DOHH2 (cell line): ENCODE measurements around the gene EMP1.

Experiments
- H3F3A ChIP-seq: fragments of 200-600 bp; sonication (generic), shearing (Covaris generic); 2 replicates; pipeline ENCODE4 v1.6.0; 2016; ENCODE audit warnings: antibody characterized with exemption, mild to moderate bottlenecking; ENCODE audit not compliant: control insufficient read depth, insufficient read depth
- H3K27ac ChIP-seq: fragments of 200-600 bp; sonication (generic); 2 replicates; pipeline ENCODE4 v1.5.1; 2014; ENCODE audit warnings: low read depth, mild to moderate bottlenecking, low read length, moderate library complexity
- H3K27me3 ChIP-seq: fragments of 200-600 bp; sonication (generic); 2 replicates; pipeline ENCODE4 v1.6.1; 2014; ENCODE audit warnings: mild to moderate bottlenecking, low read length, mixed read lengths; ENCODE audit not compliant: control insufficient read depth
- H3K36me3 ChIP-seq: fragments of 200-600 bp; sonication (generic); 2 replicates; pipeline ENCODE4 v1.6.1; 2014; ENCODE audit warnings: mild to moderate bottlenecking, low read length, moderate library complexity, mixed read lengths; ENCODE audit not compliant: control insufficient read depth
- H3K4me1 ChIP-seq: fragments of 200-600 bp; sonication (generic); 2 replicates; pipeline ENCODE4 v1.6.1; 2014; ENCODE audit warnings: mild to moderate bottlenecking, low read length, mixed read lengths; ENCODE audit not compliant: control insufficient read depth
- H3K4me2 ChIP-seq: fragments of 200-600 bp; sonication (generic); 2 replicates; pipeline ENCODE4 v1.6.0; 2014; ENCODE audit warnings: mild to moderate bottlenecking, low read length, moderate library complexity
- H3K4me3 ChIP-seq: fragments of 200-600 bp; sonication (generic); 2 replicates; pipeline ENCODE4 v1.5.1; 2014; ENCODE audit warnings: mild to moderate bottlenecking, low read length, mixed read lengths
- H3K79me2 ChIP-seq: fragments of 200-600 bp; sonication (generic); 2 replicates; pipeline ENCODE4 v1.6.1; 2014; ENCODE audit warnings: mild to moderate bottlenecking, low read length, mixed read lengths; ENCODE audit not compliant: control insufficient read depth
- H3K9me2 ChIP-seq: fragments of 200-600 bp; sonication (generic); replicated peaks from 2 replicates; pipeline ENCODE4 v1.6.1; 2014; ENCODE audit warnings: mild to moderate bottlenecking, low read length, mixed read lengths; ENCODE audit not compliant: control insufficient read depth
- H3K9me3 ChIP-seq: fragments of 200-600 bp; sonication (generic); 2 replicates; pipeline ENCODE4 v1.6.1; 2014; ENCODE audit warnings: antibody characterized with exemption, low read length, mixed read lengths; ENCODE audit not compliant: control insufficient read depth, insufficient read depth
- H4K20me1 ChIP-seq: fragments of 200-600 bp; sonication (generic); 2 replicates; pipeline ENCODE4 v1.6.0; 2014; ENCODE audit warnings: low read depth, mild to moderate bottlenecking, antibody characterized with exemption, low read length, moderate library complexity; ENCODE audit not compliant: control insufficient read depth, insufficient read depth
- EZH2phosphoT487 ChIP-seq: fragments of 200-600 bp; sonication (generic); IDR thresholded peaks from 2 replicates; pipeline ENCODE4 v1.6.1; 2017; ENCODE audit warnings: borderline replicate concordance, mild to moderate bottlenecking, antibody characterized with exemption, low read length, moderate library complexity, mixed read lengths
- TF ChIP-seq, protein P1 (sequence below): fragments of 200-600 bp; sonication (generic); IDR thresholded peaks from one replicate; pipeline ENCODE4 v1.5.1; 2014; ENCODE audit warnings: antibody characterized with exemption, mild to moderate bottlenecking, low read depth, low read length; ENCODE audit not compliant: poor library complexity, severe bottlenecking

Gene EMP1

DNA sequence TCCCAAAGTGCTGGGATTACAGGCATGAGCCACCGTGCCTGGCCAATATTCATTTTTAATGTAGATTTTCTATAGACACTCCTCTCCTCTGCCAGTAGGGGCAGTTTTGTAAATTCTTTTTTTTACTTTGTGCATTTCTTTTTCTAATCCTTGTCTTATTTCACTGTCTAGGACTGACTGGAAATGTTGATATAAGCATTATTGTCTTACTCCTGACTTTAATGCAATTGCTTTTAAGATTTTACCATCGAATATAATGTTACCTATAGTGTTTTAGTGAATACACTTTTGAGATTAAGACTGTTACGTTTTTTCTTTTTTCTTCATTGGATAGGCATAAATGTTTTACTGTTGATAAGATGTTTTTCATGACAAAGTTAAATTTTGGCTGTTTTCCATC lies 35.4 kb upstream of the EMP1 start:
- Histone ChIP-seq H3F3A (no peaks in the 10 kb centered on the region), H3K4me3 (no peak overlapping the region), H3K4me2 (no peak overlapping the region), H3K79me2 (no peaks in the 10 kb centered on the region), H3K9me2 (no peaks in the 10 kb centered on the region), H3K27ac (no peak overlapping the region), H3K27me3 (peaks cover 5% of the 10 kb centered on the region; the same call in 1 of the 2 replicates), H3K4me1 (no peaks in the 10 kb centered on the region), H3K36me3 (no peaks in the 10 kb centered on the region), H3K9me3 (no peaks in the 10 kb centered on the region), H4K20me1 (no peaks in the 10 kb centered on the region)
- TF ChIP-seq EZH2phosphoT487 = no peak
- TF ChIP-seq, protein P1, sequence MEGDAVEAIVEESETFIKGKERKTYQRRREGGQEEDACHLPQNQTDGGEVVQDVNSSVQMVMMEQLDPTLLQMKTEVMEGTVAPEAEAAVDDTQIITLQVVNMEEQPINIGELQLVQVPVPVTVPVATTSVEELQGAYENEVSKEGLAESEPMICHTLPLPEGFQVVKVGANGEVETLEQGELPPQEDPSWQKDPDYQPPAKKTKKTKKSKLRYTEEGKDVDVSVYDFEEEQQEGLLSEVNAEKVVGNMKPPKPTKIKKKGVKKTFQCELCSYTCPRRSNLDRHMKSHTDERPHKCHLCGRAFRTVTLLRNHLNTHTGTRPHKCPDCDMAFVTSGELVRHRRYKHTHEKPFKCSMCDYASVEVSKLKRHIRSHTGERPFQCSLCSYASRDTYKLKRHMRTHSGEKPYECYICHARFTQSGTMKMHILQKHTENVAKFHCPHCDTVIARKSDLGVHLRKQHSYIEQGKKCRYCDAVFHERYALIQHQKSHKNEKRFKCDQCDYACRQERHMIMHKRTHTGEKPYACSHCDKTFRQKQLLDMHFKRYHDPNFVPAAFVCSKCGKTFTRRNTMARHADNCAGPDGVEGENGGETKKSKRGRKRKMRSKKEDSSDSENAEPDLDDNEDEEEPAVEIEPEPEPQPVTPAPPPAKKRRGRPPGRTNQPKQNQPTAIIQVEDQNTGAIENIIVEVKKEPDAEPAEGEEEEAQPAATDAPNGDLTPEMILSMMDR = peak; percentile 36

DNA sequence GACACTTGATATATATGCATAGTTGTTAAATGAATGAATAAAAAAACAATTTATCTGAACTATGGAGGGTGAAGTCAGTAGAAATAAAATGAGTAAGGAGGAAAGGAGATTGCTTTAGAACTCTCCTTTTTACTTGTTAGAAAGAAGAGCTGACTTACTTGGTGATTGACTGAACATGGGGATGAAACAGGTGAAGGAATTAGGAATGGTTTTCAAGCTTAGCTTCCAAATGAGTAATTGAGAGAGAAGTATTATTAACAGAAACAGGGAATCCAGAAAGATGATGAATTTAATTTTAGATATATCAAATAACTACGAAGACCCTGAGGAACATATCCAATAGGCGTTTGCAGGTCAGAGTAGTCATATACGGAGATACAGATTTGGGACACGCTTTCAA lies 33.6 kb upstream of the EMP1 start:
- no peaks in the 10 kb centered on the region for H4K20me1 ChIP-seq
- no peak overlapping the region for H3K4me3 ChIP-seq
- no peaks in the 10 kb centered on the region for H3F3A ChIP-seq
- no peaks in the 10 kb centered on the region for H3K9me3 ChIP-seq
- H3K36me3 ChIP-seq = no peaks in the 10 kb centered on the region
- TF ChIP-seq EZH2phosphoT487 = no peak
- TF ChIP-seq, protein P1 = no peak
- H3K9me2 ChIP-seq = no peaks in the 10 kb centered on the region
- no peak overlapping the region for H3K4me2 ChIP-seq
- H3K27ac ChIP-seq = no peak overlapping the region
- no peaks in the 10 kb centered on the region for H3K79me2 ChIP-seq
- H3K4me1 ChIP-seq = no peaks in the 10 kb centered on the region
- H3K27me3 ChIP-seq = peaks cover 5% of the 10 kb centered on the region; the same call in 1 of the 2 replicates

DNA sequence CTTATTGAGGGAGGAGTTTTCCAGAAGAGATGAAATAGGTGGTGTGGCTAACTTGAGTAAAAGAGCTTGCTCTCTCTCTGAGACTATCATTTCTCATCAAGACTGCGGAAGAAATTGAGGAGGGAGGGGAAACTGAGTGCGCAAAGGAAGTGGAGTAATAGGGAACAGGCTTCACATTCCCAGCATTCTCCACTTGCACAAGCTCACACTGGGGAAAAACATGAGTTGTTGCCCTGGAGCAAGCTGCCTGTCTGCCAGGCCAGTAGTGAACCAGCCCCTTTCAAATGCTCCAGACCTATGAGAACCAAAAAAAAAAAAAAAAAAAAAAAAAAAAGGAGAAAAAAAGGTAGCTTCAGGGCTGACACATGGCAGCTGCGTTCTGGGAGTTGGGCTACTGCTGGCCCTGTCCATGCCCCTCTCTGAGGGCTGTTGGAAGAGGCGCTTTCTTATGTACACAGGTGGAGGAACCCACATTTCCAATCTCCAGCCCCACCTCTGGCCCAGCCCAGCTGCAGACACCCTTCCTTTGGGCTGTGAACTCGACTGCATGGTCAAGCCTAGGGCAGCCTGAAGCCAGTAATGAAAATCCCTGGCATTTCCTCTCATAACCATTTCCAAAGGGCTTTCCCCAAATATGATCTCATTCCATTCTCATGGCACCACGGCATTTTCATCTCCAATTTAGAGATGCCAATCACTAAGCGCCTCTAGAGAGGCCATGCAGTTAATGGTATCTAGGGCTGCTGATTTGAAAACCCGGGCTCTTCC lies 32.5 kb upstream of the EMP1 start:
- H3K4me1 ChIP-seq = no peaks in the 10 kb centered on the region
- H3K27ac ChIP-seq = no peak overlapping the region
- no peaks in the 10 kb centered on the region for H3K36me3 ChIP-seq
- H3K79me2 ChIP-seq = no peaks in the 10 kb centered on the region
- H3K9me2 ChIP-seq = no peaks in the 10 kb centered on the region
- no peaks in the 10 kb centered on the region for H3K9me3 ChIP-seq
- TF ChIP-seq, protein P1 = no peak
- TF ChIP-seq EZH2phosphoT487 = no peak
- H4K20me1 ChIP-seq = no peaks in the 10 kb centered on the region
- H3K4me2 ChIP-seq = no peak overlapping the region
- peaks cover 5% of the 10 kb centered on the region; the same call in 1 of the 2 replicates for H3K27me3 ChIP-seq
- no peak overlapping the region for H3K4me3 ChIP-seq
- H3F3A ChIP-seq = no peaks in the 10 kb centered on the region
